Spleen (tissue), 11 donors: ENCODE results near the gene DNAH6. TPM values are rescaled to one million over a fixed set of nuclear protein-coding genes. Genes with fewer than 3 reads are reported as not detected.

Experiments used
- DNase-seq: peaks from one replicate; pipeline ENCODE4 v3.0.0-alpha.2; 2020
- H3K27ac ChIP-seq, 8 donors: fragments of 200-600 bp; sonication (generic) in 7 of 8; 1 replicate in 4 of 8; 2 replicates in 4 of 8; pipeline versions ENCODE4 v1.5.0 to v1.8.0; 2016 to 2021; ENCODE audit warnings: inconsistent platforms in 4 of 8, mild to moderate bottlenecking in 4 of 8, moderate library complexity in 1 of 8
- H3K27me3 ChIP-seq, 7 donors: fragments of 200-600 bp; sonication (generic) in 6 of 7; replicated peaks in 1 of 7; 1 replicate in 4 of 7; 2 replicates in 3 of 7; pipeline versions ENCODE4 v1.5.0 to v1.8.0; 2016 to 2021; ENCODE audit warnings: inconsistent platforms in 3 of 7, mild to moderate bottlenecking in 1 of 7
- H3K36me3 ChIP-seq, 6 donors: fragments of 200-600 bp; sonication (generic) in 5 of 6; 1 replicate in 4 of 6; 2 replicates in 2 of 6; pipeline versions ENCODE4 v1.5.0 to v1.8.0; 2016 to 2021; ENCODE audit warnings: inconsistent platforms in 2 of 6
- H3K4me1 ChIP-seq, 6 donors: fragments of 200-600 bp; sonication (generic) in 5 of 6; 1 replicate in 3 of 6; 2 replicates in 3 of 6; pipeline versions ENCODE4 v1.5.0 to v1.8.0; 2016 to 2021; ENCODE audit warnings: inconsistent platforms in 3 of 6
- H3K4me3 ChIP-seq, 8 donors: fragments of 200-600 bp; sonication (generic) in 7 of 8; 1 replicate in 4 of 8; 2 replicates in 4 of 8; pipeline versions ENCODE4 v1.5.0 to v1.8.0; 2016 to 2021; ENCODE audit warnings: inconsistent platforms in 4 of 8, mild to moderate bottlenecking in 4 of 8, moderate library complexity in 2 of 8
- H3K9me3 ChIP-seq, 8 donors: fragments of 200-600 bp; sonication (generic) in 7 of 8; 1 replicate in 4 of 8; 2 replicates in 4 of 8; pipeline versions ENCODE4 v1.5.0 to v1.8.0; 2016 to 2021; ENCODE audit warnings: inconsistent platforms in 4 of 8
- CTCF ChIP-seq, 11 experiments: fragments of 200-600 bp in 7 of 11; fragments of 450-650 bp in 4 of 11; sonication (generic) in 4 of 11; IDR thresholded peaks in 8 of 11; conservative IDR thresholded peaks in 3 of 11; 1 replicate in 7 of 11; 2 replicates in 4 of 11; pipeline versions ENCODE4 v1.4.0 to v1.8.0; 2016 to 2021; ENCODE audit warnings: antibody characterized with exemption in 11 of 11, inconsistent platforms in 4 of 11, mild to moderate bottlenecking in 1 of 11
- POLR2A ChIP-seq, 3 donors: fragments of 450-650 bp; IDR thresholded peaks; one replicate each; pipeline ENCODE4 v1.5.1; 2017; ENCODE audit warnings: antibody characterized with exemption in 3 of 3, mild to moderate bottlenecking in 1 of 3
- POLR2AphosphoS5 ChIP-seq, 3 donors: sonication (generic); formaldehyde crosslinking; IDR thresholded peaks; one replicate each; pipeline ENCODE4 v1.5.1; 2017; ENCODE audit warnings: antibody characterized with exemption in 3 of 3
- WGBS, 5 donors: extraction: QIAGEN DNeasy Blood & Tissue Kit in 3 of 5; methylation state at CpG; one replicate each; pipeline versions ENCODE4 v1.1.5 to v1.1.7; 2013 to 2018; 5-methylcytosine and 5-hydroxymethylcytosine counted together
- intact Hi-C: fragments of 100-400 bp; cut with DNase I; formaldehyde crosslinking; loops from one replicate; pipeline ENCODE4 v1.15.0; 2023; ENCODE audit warnings: low total_unique reads
- polyA plus RNA-seq, 3 donors: library from polyadenylated mRNA; stranded (reverse); fragments of 200-250 nt; gene quantifications; one replicate each; pipeline ENCODE4 v1.2.1, GENCODE V29; 2013
- total RNA-seq, 7 donors: library from RNA; depleted of rRNA in 3 of 7; stranded (reverse); fragments of >200 nt in 3 of 7; fragmentation: NEBNext Ultra II Directional in 4 of 7; extraction: Animal tissue kit (Norgen Biotek cat#: 25700) in 4 of 7; gene quantifications; one replicate each; pipeline versions ENCODE4 v1.1.0 to v1.2.1, GENCODE V29; 2016 to 2021
- donor health status: healthy with polysubstance abuse.
- donor health status: DM: no; HTN: no; CAD: no; lungs with moderate emphysema.
- donor health status: DM: no; HTN: no; CAD: no.
- donor health status: Bipolar disorder and iron deficiency.
- donor health status: healthy.
- donor health status: DM: no; HTN: no; CAD: no.
- donor health status: DM: yes; HTN: yes; CAD: no.

Gene DNAH6
- total and polyA plus RNA-seq, 10 donors = 0.02 to 1.1 (median 0.43) TPM; not detected in 1

- no peak for DNase-seq
- TF ChIP-seq POLR2AphosphoS5 (IDR thresholded peaks at IDR 0.05) = no peak
- no peak for TF ChIP-seq POLR2A (IDR thresholded peaks at IDR 0.05)
- H3K4me3 ChIP-seq = no peak overlapping the region
- peaks cover 6 to 24% (median 20%) of the 10 kb centered on the region in 8 donors for H3K9me3 ChIP-seq
- H3K36me3 ChIP-seq = no peaks in the 10 kb centered on the region
- H3K27me3 ChIP-seq = no peaks in the 10 kb centered on the region
- H3K4me1 ChIP-seq = no peaks in the 10 kb centered on the region
- H3K27ac ChIP-seq = no peak overlapping the region
- intact Hi-C loops = no loop called here
Measured at GRCh38 chr2:84559838-84560237, 43.5 kb downstream of the DNAH6 start.

GRCh38 chr2:84579661-84580060 lies 63.4 kb downstream of the DNAH6 start:
- TF ChIP-seq POLR2AphosphoS5 (IDR thresholded peaks at IDR 0.05) (no peak), POLR2A (IDR thresholded peaks at IDR 0.05) (no peak)
- Histone ChIP-seq H3K9me3 (no peaks in the 10 kb centered on the region), H3K27ac (no peak overlapping the region), H3K36me3 (no peaks in the 10 kb centered on the region), H3K27me3 (no peaks in the 10 kb centered on the region), H3K4me1 (no peaks in the 10 kb centered on the region), H3K4me3 (no peak overlapping the region)
- 59 to 75% (median 63%) methylated on average over 3 of the region's 3 CpGs for WGBS, 5 donors
- DNase-seq = no peak
- intact Hi-C loops = no loop called here

DNA sequence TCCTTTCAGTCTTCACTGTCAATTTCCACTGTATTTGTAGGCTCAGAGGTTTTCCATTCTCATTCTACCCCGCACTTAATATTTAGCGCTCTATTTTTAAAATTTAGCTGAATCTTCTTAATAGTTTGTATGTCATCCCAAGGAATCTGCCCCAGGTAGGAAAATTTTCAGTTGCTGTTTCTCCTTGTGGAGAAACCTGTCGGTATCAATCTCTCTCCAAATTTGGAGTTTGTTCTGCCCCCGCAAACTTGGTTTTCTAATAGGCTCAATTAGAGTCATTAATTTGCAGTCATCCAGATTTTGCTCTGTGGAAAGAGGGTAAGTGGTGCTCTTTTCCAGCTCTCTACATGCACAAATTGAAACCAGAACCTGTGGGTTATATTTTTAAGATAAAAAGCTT lies 87.6 kb downstream of the DNAH6 start:
- TF ChIP-seq POLR2AphosphoS5 (IDR thresholded peaks at IDR 0.05) (no peak), POLR2A (IDR thresholded peaks at IDR 0.05) (no peak), CTCF (IDR thresholded peaks at IDR 0.05 in 8 of 11, conservative IDR thresholded peaks at IDR 0.05 in 3 of 11) (no peak)
- no peaks in the 10 kb centered on the region for H3K4me1 ChIP-seq
- DNase-seq = no peak
- no peaks in the 10 kb centered on the region for H3K36me3 ChIP-seq
- 83 to 94% (median 88%) methylated on average over 4 of the region's 4 CpGs for WGBS, 5 donors
- no peak overlapping the region for H3K27ac ChIP-seq
- peaks cover 0 to 21% (median 8%) of the 10 kb centered on the region in 8 donors for H3K9me3 ChIP-seq
- intact Hi-C loops = no loop called here
- H3K4me3 ChIP-seq = no peak overlapping the region
- H3K27me3 ChIP-seq = peaks cover 0 to 12% (median 0%) of the 10 kb centered on the region in 7 donors

DNA sequence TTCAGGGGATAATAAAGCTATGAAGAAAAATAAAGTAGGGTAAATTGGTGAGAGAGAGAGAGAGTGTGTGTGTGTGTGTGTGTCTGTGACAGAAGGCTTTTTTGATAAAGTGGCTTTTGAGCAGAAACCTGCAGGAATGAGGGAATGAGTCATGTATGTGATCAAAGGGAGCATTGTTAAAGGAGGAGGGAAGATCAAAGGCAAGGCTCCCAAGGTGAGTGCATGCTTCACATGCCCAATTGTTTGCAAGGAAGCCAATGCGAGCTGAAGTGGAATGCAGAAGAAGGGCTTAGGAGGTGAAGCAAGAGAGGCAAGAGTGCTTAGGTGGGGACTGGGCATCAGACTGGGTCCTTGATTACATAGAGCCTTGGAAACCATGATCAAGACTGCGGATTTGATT lies 96.8 kb downstream of the DNAH6 start:
- no peak overlapping the region for H3K27ac ChIP-seq
- no peak for DNase-seq
- H3K27me3 ChIP-seq = no peaks in the 10 kb centered on the region
- TF ChIP-seq POLR2AphosphoS5 (IDR thresholded peaks at IDR 0.05) (no peak), POLR2A (IDR thresholded peaks at IDR 0.05) (no peak), CTCF (IDR thresholded peaks at IDR 0.05 in 8 of 11, conservative IDR thresholded peaks at IDR 0.05 in 3 of 11) (no peak)
- H3K9me3 ChIP-seq = peaks cover 0 to 19% (median 9%) of the 10 kb centered on the region in 8 donors
- H3K36me3 ChIP-seq = no peaks in the 10 kb centered on the region
- 80 to 92% (median 91%) methylated on average over 2 of the region's 2 CpGs for WGBS, 5 donors
- intact Hi-C loops = no loop called here
- no peak overlapping the region for H3K4me3 ChIP-seq
- H3K4me1 ChIP-seq = no peaks in the 10 kb centered on the region

DNA sequence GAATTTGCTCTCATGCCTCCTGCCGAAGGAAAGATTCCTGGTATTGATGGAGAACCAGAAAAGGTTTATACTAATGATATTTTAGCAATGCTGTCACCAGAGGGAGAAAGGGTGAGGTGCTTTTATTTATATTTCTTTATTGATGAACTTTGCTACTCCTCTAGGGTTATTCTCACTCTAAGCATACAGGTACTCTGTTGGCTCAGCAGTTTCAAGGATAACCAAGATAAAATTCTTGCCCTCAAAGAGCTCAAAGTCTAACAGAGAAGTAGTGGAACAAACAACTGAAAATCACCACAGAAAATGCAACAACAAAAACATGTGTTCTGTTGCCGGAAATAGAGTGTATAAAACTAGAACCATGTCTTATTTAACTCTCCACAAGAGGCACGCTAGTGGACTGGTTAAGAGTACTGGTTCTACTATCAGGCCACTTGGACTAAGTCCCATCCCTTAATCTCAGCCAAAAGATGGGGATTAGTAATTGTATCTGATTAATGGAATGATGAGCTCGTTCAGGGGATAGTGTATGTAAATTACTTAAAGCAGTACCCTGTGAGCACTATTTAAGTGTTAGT lies 103.6 kb downstream of the DNAH6 start:
- no peaks in the 10 kb centered on the region for H3K27me3 ChIP-seq
- H3K27ac ChIP-seq = no peak overlapping the region
- peaks cover 0 to 6% (median 0%) of the 10 kb centered on the region in 8 donors for H3K9me3 ChIP-seq
- intact Hi-C loops = loop anchor here (10.0 kb wide), 1 partner anchor 125 kb away; no protein-coding TSS in a partner anchor
- no peaks in the 10 kb centered on the region for H3K36me3 ChIP-seq
- DNase-seq = no peak
- TF ChIP-seq CTCF (IDR thresholded peaks at IDR 0.05 in 8 of 11, conservative IDR thresholded peaks at IDR 0.05 in 3 of 11) = no peak
- TF ChIP-seq POLR2A (IDR thresholded peaks at IDR 0.05) = no peak
- TF ChIP-seq POLR2AphosphoS5 (IDR thresholded peaks at IDR 0.05) = no peak
- H3K4me1 ChIP-seq = no peaks in the 10 kb centered on the region
- 74 to 93% (median 82%) methylated on average over 4 of the region's 4 CpGs for WGBS, 5 donors
- H3K4me3 ChIP-seq = no peak overlapping the region
